HEK293 (cell line): ENCODE data around the gene ACTN3.
A peak's percentile ranks its signal among the peaks of the same experiment; 100 is the strongest.

Experiments
- CTCF ChIA-PET: fragments of 350-600 bp; formaldehyde crosslinking; extraction: SDS; loops from one replicate; lab custom pipeline; 2021; ENCODE audit warnings: antibody characterized with exemption; lab: Yijun Ruan, JAX
- POLR2A ChIA-PET: fragments of 300-600 bp; formaldehyde crosslinking; extraction: SDS; loops from one replicate; lab custom pipeline; 2020; ENCODE audit warnings: antibody characterized with exemption, inconsistent platforms; lab: Yijun Ruan, JAX
- H3K27ac ChIP-seq: fragments of 200-500 bp; sonication (Bioruptor generic); 2 replicates; pipeline ENCODE4 v1.5.1; 2014; ENCODE audit warnings: low read depth, low read length, control low read depth, inconsistent platforms; ENCODE audit errors: extremely low read depth
- H3K36me3 ChIP-seq, 2 experiments: fragments of 200-500 bp in 1 of 2; sonication (Bioruptor generic) in 1 of 2; 1 replicate in 1 of 2; 2 replicates in 1 of 2; pipeline ENCODE4 v1.5.1; 2014 to 2017; ENCODE audit warnings: inconsistent platforms in 2 of 2, low read length in 2 of 2; ENCODE audit not compliant: control insufficient read depth in 2 of 2, insufficient read depth in 1 of 2
- H3K4me1 ChIP-seq: fragments of 200-500 bp; sonication (Bioruptor generic); 2 replicates; pipeline ENCODE4 v1.5.1; 2014; ENCODE audit warnings: mild to moderate bottlenecking, low read length, inconsistent platforms; ENCODE audit not compliant: control insufficient read depth, insufficient read depth
- H3K4me3 ChIP-seq: 2 replicates; pipeline ENCODE4 v1.5.1; 2011; ENCODE audit warnings: low read depth, mild to moderate bottlenecking, control low read depth, low read length, moderate library complexity
- H3K9me3 ChIP-seq: fragments of 200-500 bp; sonication (Bioruptor generic); 2 replicates; pipeline ENCODE4 v1.5.1; 2014; ENCODE audit warnings: low read depth, low read length, inconsistent platforms; ENCODE audit not compliant: control insufficient read depth, insufficient read depth
- SP3 ChIP-seq: fragments of 450-650 bp; formaldehyde crosslinking; IDR thresholded peaks from 2 replicates; pipeline ENCODE4 v1.5.1; 2016; ENCODE audit warnings: missing biosample characterization, missing genetic modification characterization
- ZBTB10 ChIP-seq: fragments of 450-650 bp; formaldehyde crosslinking; IDR thresholded peaks from 2 replicates; pipeline ENCODE4 v1.5.1; 2016; ENCODE audit warnings: missing biosample characterization, missing genetic modification characterization
- ZBTB8A ChIP-seq: fragments of 450-650 bp; formaldehyde crosslinking; IDR thresholded peaks from 2 replicates; pipeline ENCODE4 v1.5.1; 2016; ENCODE audit warnings: missing biosample characterization, missing genetic modification characterization
- ZFP3 ChIP-seq: fragments of 450-650 bp; formaldehyde crosslinking; IDR thresholded peaks from 2 replicates; pipeline ENCODE4 v1.5.1; 2016; ENCODE audit warnings: low read depth, missing biosample characterization, missing genetic modification characterization
- ZIC2 ChIP-seq: fragments of 450-650 bp; formaldehyde crosslinking; IDR thresholded peaks from 2 replicates; pipeline ENCODE4 v1.5.1; 2016; ENCODE audit warnings: missing biosample characterization, missing genetic modification characterization
- ZNF18 ChIP-seq: fragments of 450-650 bp; formaldehyde crosslinking; IDR thresholded peaks from 2 replicates; pipeline ENCODE4 v1.5.1; 2016; ENCODE audit warnings: missing biosample characterization, missing genetic modification characterization
- ZNF280D ChIP-seq: fragments of 450-650 bp; formaldehyde crosslinking; IDR thresholded peaks from 2 replicates; pipeline ENCODE4 v1.5.1; 2016; ENCODE audit warnings: missing biosample characterization, missing genetic modification characterization
- ZNF404 ChIP-seq: fragments of 450-650 bp; formaldehyde crosslinking; IDR thresholded peaks from 2 replicates; pipeline ENCODE4 v1.5.1; 2017; ENCODE audit warnings: missing biosample characterization, missing genetic modification characterization
- ZNF558 ChIP-seq: fragments of 450-650 bp; formaldehyde crosslinking; IDR thresholded peaks from 2 replicates; pipeline ENCODE4 v1.5.1; 2016; ENCODE audit warnings: missing biosample characterization, missing genetic modification characterization
- ZNF768 ChIP-seq: fragments of 450-650 bp; formaldehyde crosslinking; IDR thresholded peaks from 2 replicates; pipeline ENCODE4 v1.5.1; 2018; ENCODE audit warnings: missing biosample characterization, mild to moderate bottlenecking, missing genetic modification characterization
- ZSCAN4 ChIP-seq: fragments of 450-650 bp; formaldehyde crosslinking; IDR thresholded peaks from 2 replicates; pipeline ENCODE4 v1.5.1; 2017; ENCODE audit warnings: missing biosample characterization, missing genetic modification characterization
- ZXDB ChIP-seq: fragments of 450-650 bp; formaldehyde crosslinking; IDR thresholded peaks from 2 replicates; pipeline ENCODE4 v1.5.1; 2016; ENCODE audit warnings: missing biosample characterization, missing genetic modification characterization
- TF ChIP-seq, protein P1 (sequence below): fragments of 450-650 bp; formaldehyde crosslinking; IDR thresholded peaks from 2 replicates; pipeline ENCODE4 v1.5.1; 2016; ENCODE audit warnings: missing biosample characterization, missing genetic modification characterization
- TF ChIP-seq, protein P2 (sequence below): fragments of 450-650 bp; formaldehyde crosslinking; IDR thresholded peaks from 2 replicates; pipeline ENCODE4 v1.5.1; 2016; ENCODE audit warnings: missing biosample characterization, missing genetic modification characterization, borderline replicate concordance

ACTN3 gene

GRCh38 chr11:66546368-66546965 is at the start of gene ACTN3:
ACTN3 (plus strand) TSS chr11:66546903; CDS start chr11:66546938, 35 bp downstream.
- no peaks in the 10 kb centered on the region for H3K4me1 ChIP-seq
- CTCF ChIA-PET = interaction anchor here (1.0 to 2.8 kb wide), 5 partner anchors 32 to 138 kb away, joined by 3 to 10 read pairs (median 4); partner anchors contain the start of genes CCDC87, CCS and RBM4B
- H3K27ac ChIP-seq = peak within 1 kb of the TSS; percentile 65; the same call in 1 of the 2 replicates
- peak within 1 kb of the TSS; percentile 73 for H3K4me3 ChIP-seq
- POLR2A ChIA-PET = interaction anchor here (0.6 to 2.1 kb wide), 17 partner anchors 8 to 782 kb away, joined by 3 to 15 read pairs (median 5); partner anchors contain the start of genes BBS1, CTSF, DPP3 and PELI3
- H3K9me3 ChIP-seq = no peaks in the 10 kb centered on the region
- TF ChIP-seq ZBTB10 (tag by site-specific recombination) (peak; percentile 42; the same call in 1 of the 2 replicates), SP3 (0 out of 2 replicates have a peak, but pooled peaks have one; percentile 2), ZXDB (0 out of 2 replicates have a peak, but pooled peaks have one; percentile 50), ZNF768 (peak; percentile 84), ZBTB8A (tag by site-specific recombination) (no peak), ZNF280D (tag by site-specific recombination) (no peak)
- TF ChIP-seq, protein P1, sequence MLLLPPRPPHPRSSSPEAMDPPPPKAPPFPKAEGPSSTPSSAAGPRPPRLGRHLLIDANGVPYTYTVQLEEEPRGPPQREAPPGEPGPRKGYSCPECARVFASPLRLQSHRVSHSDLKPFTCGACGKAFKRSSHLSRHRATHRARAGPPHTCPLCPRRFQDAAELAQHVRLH (tag by site-specific recombination) = 0 out of 2 replicates have a peak, but pooled peaks have one; percentile 9
- peaks cover 0 to 24% of the 10 kb centered on the region in 2 experiments; a peak in 1 of 3 replicates for H3K36me3 ChIP-seq

- Histone ChIP-seq H3K4me1 (no peaks in the 10 kb centered on the region), H3K27ac (no peak overlapping the region), H3K9me3 (no peaks in the 10 kb centered on the region), H3K36me3 (peaks cover 0 to 57% of the 10 kb centered on the region in 2 experiments; a peak in 2 of 3 replicates), H3K4me3 (no peak overlapping the region)
- TF ChIP-seq ZIC2 (tag by site-specific recombination) (no peak), ZNF404 (no peak), ZNF558 (no peak), ZSCAN4 (tag by site-specific recombination) (no peak), ZNF18 (tag by site-specific recombination) (no peak), ZFP3 (tag by site-specific recombination) (no peak)
- TF ChIP-seq, protein P2, sequence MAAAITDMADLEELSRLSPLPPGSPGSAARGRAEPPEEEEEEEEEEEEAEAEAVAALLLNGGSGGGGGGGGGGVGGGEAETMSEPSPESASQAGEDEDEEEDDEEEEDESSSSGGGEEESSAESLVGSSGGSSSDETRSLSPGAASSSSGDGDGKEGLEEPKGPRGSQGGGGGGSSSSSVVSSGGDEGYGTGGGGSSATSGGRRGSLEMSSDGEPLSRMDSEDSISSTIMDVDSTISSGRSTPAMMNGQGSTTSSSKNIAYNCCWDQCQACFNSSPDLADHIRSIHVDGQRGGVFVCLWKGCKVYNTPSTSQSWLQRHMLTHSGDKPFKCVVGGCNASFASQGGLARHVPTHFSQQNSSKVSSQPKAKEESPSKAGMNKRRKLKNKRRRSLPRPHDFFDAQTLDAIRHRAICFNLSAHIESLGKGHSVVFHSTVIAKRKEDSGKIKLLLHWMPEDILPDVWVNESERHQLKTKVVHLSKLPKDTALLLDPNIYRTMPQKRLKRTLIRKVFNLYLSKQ (tag by site-specific recombination) = no peak
- POLR2A ChIA-PET = no interaction called here
- CTCF ChIA-PET = no interaction called here
Observed at GRCh38 chr11:66497206-66497605, 49.5 kb upstream of the ACTN3 start.
